ENCODE data around the gene C1RL. TPM values are rescaled to one million over a fixed set of nuclear protein-coding genes. Genes with fewer than 3 reads are reported as not detected.

The C1RL gene
- total RNA-seq, 6 donors from 2014 or later: 55.9 to 224 (median 82.7) TPM

GRCh38 chr12:7137908-7138307, 28.9 kb upstream of the C1RL start:
- ATAC-seq (ENCODE audit: low FRiP score in 2 of 2) (peak in 1 of 2 donors; percentile 61), DNase-seq (peak in 1 of 2 donors; percentile 79)
- H3K27ac ChIP-seq: no peak overlapping the region
- no peaks in the 10 kb centered on the region for H3K27me3 ChIP-seq
- no peaks in the 10 kb centered on the region for H3K9me3 ChIP-seq
- peaks cover 0 to 51% (median 21%) of the 10 kb centered on the region in 4 donors for H3K36me3 ChIP-seq
- H3K4me1 ChIP-seq: no peaks in the 10 kb centered on the region
- TF ChIP-seq CTCF (IDR thresholded peaks at IDR 0.05) (no peak), POLR2AphosphoS5 (IDR thresholded peaks at IDR 0.05) (no peak), EP300 (IDR thresholded peaks at IDR 0.05) (no peak), POLR2A (IDR thresholded peaks at IDR 0.05) (no peak)
- WGBS, 2 donors: 48 to 50% methylated on average over 4 of the region's 4 CpGs
- H3K4me3 ChIP-seq: no peak overlapping the region

- Histone ChIP-seq H3K36me3 (peaks cover 0 to 51% (median 21%) of the 10 kb centered on the region in 4 donors), H3K4me3 (no peak overlapping the region), H3K27me3 (no peaks in the 10 kb centered on the region), H3K9me3 (no peaks in the 10 kb centered on the region), H3K27ac (no peak overlapping the region), H3K4me1 (no peaks in the 10 kb centered on the region)
- TF ChIP-seq EP300 (IDR thresholded peaks at IDR 0.05): no peak
- no peak for TF ChIP-seq POLR2AphosphoS5 (IDR thresholded peaks at IDR 0.05)
- TF ChIP-seq POLR2A (IDR thresholded peaks at IDR 0.05): no peak
- TF ChIP-seq CTCF (IDR thresholded peaks at IDR 0.05): no peak
- ATAC-seq (ENCODE audit: low FRiP score in 2 of 2): no peak
- DNase-seq: peak in 1 of 2 donors; percentile 56
- WGBS, 2 donors: 88 to 90% methylated on average over 2 to 3 of the region's 3 CpGs
These were observed 27.7 kb upstream of the C1RL start for GRCh38 chr12:7136676-7137075.

GRCh38 chr12:7136071-7136470, 27.1 kb upstream of the C1RL start:
- Histone ChIP-seq H3K9me3 (no peaks in the 10 kb centered on the region), H3K4me3 (no peak overlapping the region), H3K27ac (no peak overlapping the region), H3K4me1 (peaks cover under 1 to 6% (median 4%) of the 10 kb centered on the region in 4 donors), H3K27me3 (no peaks in the 10 kb centered on the region), H3K36me3 (peaks cover 0 to 47% (median 21%) of the 10 kb centered on the region in 4 donors)
- DNase-seq: no peak
- TF ChIP-seq EP300 (IDR thresholded peaks at IDR 0.05): no peak
- WGBS, 2 donors: 89 to 97% methylated on average over 1 to 7 of the region's 7 CpGs
- no peak for ATAC-seq (ENCODE audit: low FRiP score in 2 of 2)

GRCh38 chr12:7134396-7135166, 25.6 kb upstream of the C1RL start:
- ATAC-seq (ENCODE audit: low FRiP score in 2 of 2): no peak
- 82 to 94% methylated on average over 10 to 11 of the region's 12 CpGs for WGBS, 2 donors
- TF ChIP-seq EP300 (IDR thresholded peaks at IDR 0.05) (no peak), CTCF (IDR thresholded peaks at IDR 0.05) (no peak), POLR2AphosphoS5 (IDR thresholded peaks at IDR 0.05) (no peak), POLR2A (IDR thresholded peaks at IDR 0.05) (no peak)
- Histone ChIP-seq H3K27me3 (peaks cover 0 to 2% (median 0%) of the 10 kb centered on the region in 4 donors), H3K9me3 (no peaks in the 10 kb centered on the region), H3K4me3 (no peak overlapping the region), H3K36me3 (peaks cover 0 to 44% (median 19%) of the 10 kb centered on the region in 4 donors), H3K27ac (no peak overlapping the region), H3K4me1 (peaks cover 12 to 21% (median 14%) of the 10 kb centered on the region in 4 donors)
- DNase-seq: peak in 1 of 2 donors; percentile 65

- peak overlapping the region in 3 of 4 donors; percentile 57 to 76 (median 65) for H3K4me3 ChIP-seq
- no peak for DNase-seq
- TF ChIP-seq CTCF (IDR thresholded peaks at IDR 0.05): no peak
- no peak for TF ChIP-seq POLR2A (IDR thresholded peaks at IDR 0.05)
- no peak for TF ChIP-seq POLR2AphosphoS5 (IDR thresholded peaks at IDR 0.05)
- TF ChIP-seq EP300 (IDR thresholded peaks at IDR 0.05): no peak
- ATAC-seq (ENCODE audit: low FRiP score in 2 of 2): no peak
- WGBS, 2 donors: 32 to 33% methylated on average over 7 of the region's 7 CpGs
- peaks cover 0 to 3% (median 0%) of the 10 kb centered on the region in 4 donors for H3K27me3 ChIP-seq
- H3K27ac ChIP-seq: peak overlapping the region in 1 of 4 donors; percentile 84
- peaks cover 0 to 30% (median 12%) of the 10 kb centered on the region in 4 donors for H3K36me3 ChIP-seq
- peaks cover 19 to 28% (median 22%) of the 10 kb centered on the region in 4 donors for H3K4me1 ChIP-seq
- no peaks in the 10 kb centered on the region for H3K9me3 ChIP-seq
These were observed 22.5 kb upstream of the C1RL start for GRCh38 chr12:7131502-7131866.
